HL-60 (cell line): ENCODE measurements around the gene SORT1.

Source experiments
- CTCF ChIP-seq: IDR thresholded peaks from one replicate; pipeline ENCODE4 v1.5.1; 2011; ENCODE audit warnings: low read length, control low read depth, inconsistent platforms; ENCODE audit not compliant: insufficient read depth
- GABPA ChIP-seq: IDR thresholded peaks from 2 replicates; pipeline ENCODE4 v1.6.1; 2012; ENCODE audit warnings: low read depth
- POLR2AphosphoS5 ChIP-seq: IDR thresholded peaks from 2 replicates; pipeline ENCODE4 v1.6.1; 2012; ENCODE audit warnings: low read depth
- REST ChIP-seq: IDR thresholded peaks from 2 replicates; pipeline ENCODE4 v1.6.1; 2012; ENCODE audit warnings: low read depth; ENCODE audit not compliant: insufficient replicate concordance
- SPI1 ChIP-seq: IDR thresholded peaks from 2 replicates; pipeline ENCODE4 v1.6.1; 2012; ENCODE audit warnings: low read depth, mild to moderate bottlenecking, borderline replicate concordance

GRCh38 chr1:109444346-109444745 lies 46.6 kb upstream of the SORT1 start:
- TF ChIP-seq CTCF (no peak), REST (no peak), GABPA (no peak), POLR2AphosphoS5 (no peak), SPI1 (no peak)
